K562 (cell line): Measurements from ENCODE around the gene CDR2L.

Experiments
- CEBPZ ChIP-seq: fragments of 150-350 bp; IDR thresholded peaks from 2 replicates; pipeline ENCODE4 v1.6.1; 2014; ENCODE audit warnings: low read depth, mild to moderate bottlenecking, low read length, borderline replicate concordance
- CTCF ChIP-seq, 3 experiments: IDR thresholded peaks in 2 of 3; conservative IDR thresholded peaks in 1 of 3; 2 replicates each; pipeline ENCODE4 v1.5.1; 2011 to 2012; ENCODE audit warnings: low read length in 3 of 3, mild to moderate bottlenecking in 3 of 3, control low read depth in 2 of 3, improper control_type of control experiment in 1 of 3, inconsistent platforms in 1 of 3, low read depth in 1 of 3, mixed read lengths in 1 of 3, moderate library complexity in 1 of 3; ENCODE audit not compliant: insufficient read depth in 2 of 3
- PHF20 ChIP-seq: fragments of 450-650 bp; IDR thresholded peaks from 2 replicates; pipeline ENCODE4 v1.6.1; 2018; ENCODE audit not compliant: partially characterized antibody
- RFX1 ChIP-seq: fragments of 450-650 bp; IDR thresholded peaks from 2 replicates; pipeline ENCODE4 v1.6.1; 2016; ENCODE audit warnings: mild to moderate bottlenecking, moderate library complexity
- SMC3 ChIP-seq: conservative IDR thresholded peaks from 2 replicates; pipeline ENCODE4 v1.6.1; 2011; ENCODE audit warnings: low read depth, low read length, improper control_type of control experiment; ENCODE audit not compliant: insufficient read depth
- USF2 ChIP-seq: sonication (generic); formaldehyde crosslinking; IDR thresholded peaks from 2 replicates; pipeline ENCODE4 v1.5.0; 2020; ENCODE audit warnings: missing genetic modification reagents
- ZBTB49 ChIP-seq: sonication (generic); formaldehyde crosslinking; IDR thresholded peaks from 2 replicates; pipeline ENCODE4 v1.8.0; 2022; ENCODE audit warnings: missing genetic modification reagents, mild to moderate bottlenecking, borderline replicate concordance
- ZNF512 ChIP-seq: IDR thresholded peaks from 2 replicates; pipeline ENCODE4 v1.6.1; 2016; ENCODE audit warnings: missing genetic modification characterization, missing compliant biosample characterization

GRCh38 chr17:74960570-74961342 is 26.7 kb upstream of the CDR2L start:
- TF ChIP-seq ZNF512 (tag) (no peak), ZBTB49 (CRISPR knock-in tag) (no peak), CEBPZ (no peak), USF2 (CRISPR knock-in tag) (peak; percentile 77), PHF20 (no peak), RFX1 (no peak), SMC3 (peak; percentile 90), CTCF (IDR thresholded peaks at IDR 0.05 in 2 of 3, conservative IDR thresholded peaks at IDR 0.05 in 1 of 3; ENCODE audit: insufficient read depth in 2 of 3, low read depth in 1 of 3, low read length in 3 of 3) (peak; percentile 90 to 92 (median 91))
